C4-2B (cell line): ENCODE data around the gene OR5K4.

Experiments
- H3K27ac ChIP-seq: fragments of 450-650 bp; 2 replicates; pipeline ENCODE4 v1.5.1; 2017
- CTCF ChIP-seq: fragments of 450-650 bp; conservative IDR thresholded peaks from 2 replicates; pipeline ENCODE4 v1.5.1; 2017; ENCODE audit warnings: mild to moderate bottlenecking
- ZFX ChIP-seq: fragments of 450-650 bp; IDR thresholded peaks from 2 replicates; pipeline ENCODE4 v1.6.1; 2017

Gene OR5K4

DNA sequence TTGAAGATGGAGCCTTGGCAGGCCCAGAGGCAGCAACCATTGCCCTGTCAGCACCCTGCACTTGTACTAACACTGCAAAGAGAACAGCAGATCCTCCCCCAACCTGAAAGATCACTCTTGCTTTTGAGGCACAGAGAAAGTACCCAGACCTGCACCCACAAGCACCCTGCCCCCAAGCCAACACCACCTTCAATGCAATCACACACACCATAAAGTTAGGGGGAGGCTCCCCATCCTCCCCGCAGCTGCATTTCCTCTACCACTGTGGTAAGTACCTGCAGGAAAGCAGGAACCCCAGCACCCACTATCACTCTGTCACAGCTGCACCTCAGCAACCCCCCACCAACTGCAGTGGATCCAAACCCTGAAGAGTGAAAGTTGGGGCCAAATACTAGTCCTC is 48.9 kb downstream of the OR5K4 start:
- TF ChIP-seq CTCF: no peak
- no peak for TF ChIP-seq ZFX
- H3K27ac ChIP-seq: no peak overlapping the region

GRCh38 chr3:98404010-98404409 is 50.4 kb downstream of the OR5K4 start:
- H3K27ac ChIP-seq: no peak overlapping the region
- TF ChIP-seq CTCF (no peak), ZFX (no peak)
